Esophagus squamous epithelium (tissue), 4 donors: ENCODE measurements around the gene DAPP1.

Experiments used
- CTCF ChIP-seq, 6 experiments: fragments of 450-650 bp in 4 of 6; fragments of 200-600 bp in 2 of 6; sonication (generic) in 2 of 6; IDR thresholded peaks; one replicate each; pipeline ENCODE4 v1.5.1; 2016 to 2019; ENCODE audit warnings: antibody characterized with exemption in 6 of 6, mild to moderate bottlenecking in 4 of 6, moderate library complexity in 4 of 6
- POLR2A ChIP-seq, 4 donors: fragments of 450-650 bp; IDR thresholded peaks; one replicate each; pipeline ENCODE4 v1.6.1; 2017; ENCODE audit warnings: antibody characterized with exemption in 4 of 4, mild to moderate bottlenecking in 4 of 4, moderate library complexity in 3 of 4

- TF ChIP-seq CTCF (IDR thresholded peaks at IDR 0.05) (no peak), POLR2A (IDR thresholded peaks at IDR 0.05) (no peak)
These were observed 9.0 kb upstream of the DAPP1 start for GRCh38 chr4:99807666-99808065.
